Duodenal mucosa (tissue), 2 donors: Measurements from ENCODE around the gene SLC19A1.

Experiments used
- H3K27ac ChIP-seq: one replicate; pipeline ENCODE4 v1.7.0; 2013; ENCODE audit warnings: low read depth, low read length
- H3K27me3 ChIP-seq, 2 donors: one replicate each; pipeline ENCODE4 v1.7.0; 2013; ENCODE audit warnings: low read length in 2 of 2, control low read depth in 1 of 2; ENCODE audit not compliant: insufficient read depth in 2 of 2, control insufficient read depth in 1 of 2
- H3K36me3 ChIP-seq, 2 donors: one replicate each; pipeline ENCODE4 v1.7.0; 2013; ENCODE audit warnings: low read length in 2 of 2, control low read depth in 1 of 2; ENCODE audit not compliant: insufficient read depth in 2 of 2, control insufficient read depth in 1 of 2
- H3K4me1 ChIP-seq, 2 donors: one replicate each; pipeline ENCODE4 v1.7.0; 2013; ENCODE audit warnings: low read length in 2 of 2, control low read depth in 1 of 2; ENCODE audit not compliant: insufficient read depth in 2 of 2, control insufficient read depth in 1 of 2
- H3K4me3 ChIP-seq, 2 donors: one replicate each; pipeline ENCODE4 v1.7.0; 2013; ENCODE audit warnings: low read length in 2 of 2, low read depth in 1 of 2
- H3K9ac ChIP-seq, 2 donors: one replicate each; pipeline ENCODE4 v1.7.0; 2013; ENCODE audit warnings: low read length in 2 of 2, low read depth in 1 of 2
- H3K9me3 ChIP-seq, 2 donors: one replicate each; pipeline ENCODE4 v1.7.0; 2013; ENCODE audit warnings: low read length in 2 of 2, control low read depth in 1 of 2; ENCODE audit not compliant: control insufficient read depth in 1 of 2

The SLC19A1 gene

GRCh38 chr21:45551783-45552695 is 9.8 kb upstream of the SLC19A1 start:
- Histone ChIP-seq H3K9ac (peak overlapping the region in 1 of 2 donors; percentile 34), H3K27ac (peak overlapping the region; percentile 8), H3K27me3 (no peaks in the 10 kb centered on the region)

GRCh38 chr21:45551316-45551715 is 9.1 kb upstream of the SLC19A1 start:
- H3K27me3 ChIP-seq = no peaks in the 10 kb centered on the region
- no peak overlapping the region for H3K27ac ChIP-seq
- H3K36me3 ChIP-seq = no peaks in the 10 kb centered on the region
- peaks cover 36 to 44% of the 10 kb centered on the region in 2 donors for H3K4me1 ChIP-seq
- H3K4me3 ChIP-seq = no peak overlapping the region
- H3K9me3 ChIP-seq = no peaks in the 10 kb centered on the region
- H3K9ac ChIP-seq = peak overlapping the region; percentile 18 to 34

More at GRCh38 chr21:45551783-45552695, 9.8 kb upstream of the SLC19A1 start:
- no peaks in the 10 kb centered on the region for H3K9me3 ChIP-seq
- H3K36me3 ChIP-seq = no peaks in the 10 kb centered on the region
- H3K4me1 ChIP-seq = peaks cover 36 to 44% of the 10 kb centered on the region in 2 donors
- no peak overlapping the region for H3K4me3 ChIP-seq

GRCh38 chr21:45550522-45551210 is 8.4 kb upstream of the SLC19A1 start:
- Histone ChIP-seq H3K4me3 (peak overlapping the region in 1 of 2 donors; percentile 21), H3K9ac (peak overlapping the region; percentile 11 to 18)

DNA sequence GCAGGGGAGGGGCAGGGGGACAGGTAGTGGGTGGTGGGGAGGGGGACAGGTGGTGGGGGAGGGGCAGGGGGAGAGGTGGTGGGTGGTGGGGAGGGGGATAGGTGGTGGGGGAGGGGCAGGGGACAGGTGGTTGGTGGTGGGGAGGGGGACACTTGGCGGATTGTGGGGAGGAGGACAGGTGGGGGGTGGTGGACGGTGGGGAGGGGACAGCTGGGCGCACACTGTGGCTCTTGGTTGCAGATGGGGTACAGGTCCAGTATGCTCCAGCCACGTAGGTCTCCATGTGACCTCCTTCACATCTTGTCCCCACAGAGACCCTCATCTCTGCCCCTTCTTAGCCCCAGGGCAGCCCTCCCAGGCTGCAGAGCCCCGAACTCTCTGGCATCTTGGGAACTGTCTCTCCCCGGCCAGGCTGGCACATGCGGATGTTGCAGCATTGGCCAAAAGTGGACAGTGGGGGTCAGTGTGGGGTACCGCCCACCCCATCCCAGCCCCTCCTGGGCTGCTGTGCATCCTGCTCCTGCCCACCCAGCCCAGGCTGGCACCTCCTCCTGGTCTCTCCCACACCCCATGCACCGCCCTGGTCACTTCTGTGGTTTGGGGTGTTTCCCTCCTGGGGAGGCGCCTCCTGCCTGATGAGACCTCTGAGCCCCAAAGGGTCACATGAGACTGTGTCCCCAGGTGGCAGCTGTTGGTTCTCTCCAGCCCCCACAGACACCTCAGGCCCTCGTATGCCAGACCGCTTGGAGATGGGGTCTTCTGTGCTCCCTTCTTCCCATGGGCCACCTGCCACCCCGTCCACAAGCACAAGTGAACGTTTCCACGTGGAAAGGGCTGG is 7.6 kb upstream of the SLC19A1 start:
- Histone ChIP-seq H3K9me3 (no peaks in the 10 kb centered on the region), H3K4me3 (no peak overlapping the region), H3K27ac (peak overlapping the region; percentile 30), H3K36me3 (no peaks in the 10 kb centered on the region), H3K27me3 (no peaks in the 10 kb centered on the region), H3K4me1 (peaks cover 36% of the 10 kb centered on the region in 2 donors), H3K9ac (no peak overlapping the region)

More at GRCh38 chr21:45550522-45551210, 8.4 kb upstream of the SLC19A1 start:
- Histone ChIP-seq H3K36me3 (no peaks in the 10 kb centered on the region), H3K9me3 (no peaks in the 10 kb centered on the region), H3K27ac (peak overlapping the region; percentile 30), H3K4me1 (peaks cover 36 to 38% of the 10 kb centered on the region in 2 donors), H3K27me3 (no peaks in the 10 kb centered on the region)

DNA sequence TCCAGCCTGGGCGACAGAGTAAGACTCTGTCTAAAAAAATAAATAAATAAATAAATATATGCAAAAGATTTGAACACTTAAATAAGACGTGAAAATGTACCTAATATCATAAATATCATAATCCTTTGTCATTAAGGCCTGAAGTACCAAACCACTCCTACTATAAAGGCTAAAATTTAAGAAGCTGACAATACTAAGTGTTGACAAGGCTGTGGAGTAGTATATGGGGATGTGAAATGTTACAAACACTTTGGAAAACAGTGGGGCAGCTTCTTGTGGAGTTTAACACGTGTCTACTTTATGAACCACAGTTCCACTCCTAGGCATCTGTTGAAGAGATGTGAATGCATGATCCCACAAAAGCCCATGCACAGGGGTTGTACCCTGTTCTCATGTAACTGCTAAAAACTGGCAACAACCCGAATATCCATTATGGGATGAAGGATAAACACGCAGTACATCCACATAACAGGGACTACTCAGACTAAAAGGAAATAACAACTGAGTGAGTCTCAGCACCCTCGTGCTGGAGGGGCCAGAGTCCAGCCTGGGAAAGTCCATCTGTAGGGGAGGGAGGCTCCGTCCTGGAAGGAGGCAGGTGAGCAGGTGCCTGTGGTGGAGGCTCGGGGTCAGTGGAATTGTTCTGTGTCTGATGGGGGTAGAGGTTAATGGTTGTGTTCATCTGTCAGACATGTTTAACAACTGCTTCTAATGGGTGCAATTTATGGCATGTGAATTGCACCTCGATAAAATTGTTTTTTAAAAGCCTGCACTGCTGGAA is 6.7 kb upstream of the SLC19A1 start:
- Histone ChIP-seq H3K4me1 (peaks cover 36% of the 10 kb centered on the region in 2 donors), H3K9me3 (no peaks in the 10 kb centered on the region), H3K4me3 (peak overlapping the region in 1 of 2 donors; percentile 13), H3K27me3 (no peaks in the 10 kb centered on the region), H3K9ac (no peak overlapping the region), H3K27ac (no peak overlapping the region), H3K36me3 (no peaks in the 10 kb centered on the region)

DNA sequence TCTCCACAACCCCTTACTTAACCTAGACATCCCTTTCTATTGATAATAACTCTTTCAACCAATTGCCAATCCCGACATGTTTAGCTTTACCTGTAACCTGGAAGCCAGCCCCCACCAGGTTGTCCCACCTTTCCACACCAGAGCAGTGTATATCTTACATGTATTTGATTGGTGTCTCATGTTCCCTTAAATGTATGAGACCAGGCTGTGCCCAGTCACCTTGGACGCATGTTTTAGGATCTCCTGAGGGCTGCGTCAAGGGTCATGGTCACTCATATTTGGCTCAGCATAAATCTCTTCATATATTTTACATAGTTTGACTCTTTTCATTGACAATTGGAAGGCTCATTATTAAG is 5.3 kb upstream of the SLC19A1 start:
- H3K4me1 ChIP-seq = peaks cover 32% of the 10 kb centered on the region in 2 donors
- H3K9ac ChIP-seq = no peak overlapping the region

DNA sequence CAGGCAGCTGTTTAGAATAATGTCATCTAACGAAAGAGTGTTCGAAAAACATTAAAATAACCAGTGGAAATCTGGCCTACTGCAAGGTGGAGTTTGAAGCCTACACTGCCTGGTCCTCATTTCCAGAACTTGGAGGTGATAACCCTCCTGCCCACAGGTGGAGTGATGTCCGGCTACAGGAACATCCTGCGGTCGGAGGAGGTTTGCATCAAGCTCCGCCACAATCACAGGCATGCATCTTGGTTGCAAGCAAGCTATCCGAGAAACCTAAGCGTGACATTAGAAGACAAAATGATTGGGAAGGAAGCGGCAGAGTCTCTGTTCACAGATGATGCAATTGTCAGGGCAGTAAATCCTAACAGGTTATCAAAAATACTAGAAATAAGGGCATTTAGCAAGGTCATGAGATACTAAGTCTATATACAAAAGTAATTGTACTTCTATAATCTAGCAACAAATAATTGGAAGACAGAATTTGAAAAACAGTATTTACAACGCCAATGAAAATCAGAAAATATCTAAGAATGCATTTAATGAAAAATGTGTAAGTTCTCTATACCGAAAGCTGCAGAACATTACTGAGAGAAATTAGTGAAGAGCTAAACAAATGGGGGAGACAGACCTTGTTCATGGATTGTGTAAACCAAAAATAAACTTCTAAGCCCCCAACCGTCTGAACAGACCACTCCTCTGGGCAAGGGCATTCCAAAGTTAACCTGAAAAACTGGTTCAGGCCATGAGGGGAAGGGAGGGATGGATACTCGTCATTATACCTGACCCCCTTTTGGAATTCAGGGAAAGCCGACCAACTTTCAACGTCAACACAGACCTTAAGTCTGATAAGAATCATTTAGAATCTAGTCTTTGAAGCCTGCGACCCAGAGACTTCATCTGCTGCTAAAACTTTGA is 4.7 kb upstream of the SLC19A1 start:
- peaks cover 26 to 27% of the 10 kb centered on the region in 2 donors for H3K4me1 ChIP-seq

More for the DNA sequence above, 5.3 kb upstream of the SLC19A1 start:
- Histone ChIP-seq H3K36me3 (no peaks in the 10 kb centered on the region), H3K4me3 (no peak overlapping the region), H3K27me3 (no peaks in the 10 kb centered on the region), H3K9me3 (no peaks in the 10 kb centered on the region), H3K27ac (no peak overlapping the region)

GRCh38 chr21:45545691-45546531 is 3.7 kb upstream of the SLC19A1 start:
- peaks cover 20 to 25% of the 10 kb centered on the region in 2 donors for H3K4me1 ChIP-seq
- H3K4me3 ChIP-seq = no peak overlapping the region
- H3K9ac ChIP-seq = no peak overlapping the region
- no peaks in the 10 kb centered on the region for H3K27me3 ChIP-seq
- no peak overlapping the region for H3K27ac ChIP-seq
- H3K36me3 ChIP-seq = no peaks in the 10 kb centered on the region
- no peaks in the 10 kb centered on the region for H3K9me3 ChIP-seq

More for the DNA sequence above, 4.7 kb upstream of the SLC19A1 start:
- Histone ChIP-seq H3K4me3 (no peak overlapping the region), H3K36me3 (no peaks in the 10 kb centered on the region), H3K9ac (no peak overlapping the region), H3K27ac (no peak overlapping the region), H3K27me3 (no peaks in the 10 kb centered on the region), H3K9me3 (no peaks in the 10 kb centered on the region)
